Subcutaneous abdominal adipose tissue (tissue), 5 donors: ENCODE measurements around the gene AKAP13.

Experiments used
- H3K27ac ChIP-seq: one replicate; pipeline ENCODE4 v1.7.0; 2013; ENCODE audit warnings: low read depth, mild to moderate bottlenecking, inconsistent platforms, low read length, moderate library complexity
- H3K27me3 ChIP-seq, 5 donors: one replicate each; pipeline ENCODE4 v1.7.0; 2013; ENCODE audit warnings: low read length in 5 of 5, inconsistent platforms in 1 of 5; ENCODE audit not compliant: control insufficient read depth in 5 of 5, insufficient read depth in 4 of 5
- H3K36me3 ChIP-seq, 5 donors: one replicate each; pipeline ENCODE4 v1.7.0; 2013; ENCODE audit warnings: low read length in 5 of 5; ENCODE audit not compliant: control insufficient read depth in 5 of 5, insufficient read depth in 5 of 5
- H3K4me1 ChIP-seq, 5 donors: one replicate each; pipeline ENCODE4 v1.7.0; 2013; ENCODE audit warnings: low read length in 5 of 5, mild to moderate bottlenecking in 3 of 5, moderate library complexity in 1 of 5; ENCODE audit not compliant: control insufficient read depth in 5 of 5, insufficient read depth in 5 of 5
- H3K4me3 ChIP-seq, 5 donors: one replicate each; pipeline ENCODE4 v1.7.0; 2013; ENCODE audit warnings: low read length in 5 of 5, low read depth in 1 of 5
- H3K9ac ChIP-seq, 5 donors: one replicate each; pipeline ENCODE4 v1.7.0; 2013; ENCODE audit warnings: low read length in 5 of 5, mild to moderate bottlenecking in 4 of 5, moderate library complexity in 3 of 5
- H3K9me3 ChIP-seq, 5 donors: one replicate each; pipeline ENCODE4 v1.7.0; 2013; ENCODE audit warnings: low read length in 5 of 5; ENCODE audit not compliant: control insufficient read depth in 5 of 5
- donor health status: healthy.
- donor health status: healthy.
- donor health status: healthy.
- donor health status: healthy.
- donor health status: healthy.

Gene AKAP13

DNA sequence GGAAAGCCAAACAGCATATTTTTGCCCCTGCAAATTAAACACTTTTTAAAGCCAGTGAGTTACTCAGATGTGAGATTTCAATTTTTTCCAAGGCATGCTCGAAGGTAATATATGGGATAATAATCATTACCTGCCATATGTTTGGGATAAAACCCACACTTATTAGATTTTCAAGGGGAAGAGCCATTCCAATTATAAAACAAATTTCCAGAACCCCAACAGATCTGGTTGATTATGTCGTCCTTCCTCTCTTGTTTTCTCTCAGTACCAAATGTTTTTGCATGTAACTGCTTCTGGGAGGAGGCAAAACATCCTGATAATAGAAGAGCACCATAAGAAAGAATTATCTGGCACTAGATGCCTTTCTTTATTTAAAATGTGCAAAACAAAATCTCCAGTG lies 115.1 kb downstream of the AKAP13 start:
- no peaks in the 10 kb centered on the region for H3K9me3 ChIP-seq
- no peaks in the 10 kb centered on the region for H3K36me3 ChIP-seq
- H3K4me1 ChIP-seq = peaks cover 4 to 15% (median 10%) of the 10 kb centered on the region in 5 donors
- H3K27ac ChIP-seq = no peak overlapping the region
- no peak overlapping the region for H3K4me3 ChIP-seq
- no peak overlapping the region for H3K9ac ChIP-seq
- H3K27me3 ChIP-seq = no peaks in the 10 kb centered on the region

DNA sequence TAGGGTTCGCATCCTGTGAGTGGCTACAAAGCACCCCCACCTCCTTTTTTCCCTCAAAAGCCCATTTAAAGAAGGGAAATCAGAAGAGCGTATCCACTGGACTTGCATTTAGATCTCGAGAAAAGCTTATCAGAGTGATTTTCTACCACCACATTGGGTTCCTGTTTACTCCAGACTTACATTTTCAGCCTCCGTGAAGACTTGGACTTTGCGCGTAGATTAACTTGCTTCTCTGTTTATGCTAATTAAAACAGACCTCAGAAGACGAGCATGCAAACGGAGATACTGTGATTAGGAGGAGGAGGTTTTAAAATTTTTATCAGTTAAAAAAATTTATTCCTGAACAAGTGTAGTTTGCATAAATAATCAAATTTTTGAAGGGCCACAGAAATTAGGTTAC lies 115.7 kb downstream of the AKAP13 start:
- no peaks in the 10 kb centered on the region for H3K36me3 ChIP-seq
- no peaks in the 10 kb centered on the region for H3K9me3 ChIP-seq
- H3K27me3 ChIP-seq = no peaks in the 10 kb centered on the region
- peaks cover 4 to 15% (median 10%) of the 10 kb centered on the region in 5 donors for H3K4me1 ChIP-seq
- no peak overlapping the region for H3K4me3 ChIP-seq
- no peak overlapping the region for H3K27ac ChIP-seq
- H3K9ac ChIP-seq = no peak overlapping the region

DNA sequence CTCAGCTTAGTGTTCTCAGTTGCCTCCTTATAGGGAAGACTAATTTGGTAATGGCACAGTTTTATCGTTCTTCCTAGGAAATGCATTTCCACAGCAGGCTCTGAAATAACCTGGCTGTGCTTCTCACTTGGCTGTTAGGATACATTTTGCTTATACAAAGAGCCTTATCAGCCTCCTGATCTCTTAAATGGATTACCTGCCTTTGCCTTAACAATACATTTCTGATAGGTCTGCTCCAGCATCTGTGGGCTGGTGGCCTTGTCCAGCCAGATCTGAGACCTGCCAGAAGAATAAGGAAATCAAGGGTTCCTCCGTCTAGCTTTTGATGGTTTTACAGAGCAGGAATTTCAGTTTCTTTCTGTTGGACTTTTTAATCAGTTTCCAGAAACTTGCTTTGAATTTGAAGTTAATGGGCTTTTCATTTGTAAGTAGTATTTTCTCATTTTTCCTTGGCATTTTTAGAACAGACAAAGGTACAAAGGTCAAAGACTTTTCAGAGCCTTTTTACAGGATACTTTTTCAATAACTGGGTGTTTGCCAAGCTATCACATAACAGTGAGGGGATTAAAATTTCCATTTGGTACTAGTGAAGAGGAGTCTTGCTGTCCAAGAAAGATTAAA lies 116.3 kb downstream of the AKAP13 start:
- H3K27me3 ChIP-seq = no peaks in the 10 kb centered on the region
- H3K9ac ChIP-seq = no peak overlapping the region
- no peaks in the 10 kb centered on the region for H3K36me3 ChIP-seq
- no peaks in the 10 kb centered on the region for H3K9me3 ChIP-seq
- H3K4me3 ChIP-seq = no peak overlapping the region
- H3K4me1 ChIP-seq = peaks cover 4 to 15% (median 10%) of the 10 kb centered on the region in 5 donors
- no peak overlapping the region for H3K27ac ChIP-seq

DNA sequence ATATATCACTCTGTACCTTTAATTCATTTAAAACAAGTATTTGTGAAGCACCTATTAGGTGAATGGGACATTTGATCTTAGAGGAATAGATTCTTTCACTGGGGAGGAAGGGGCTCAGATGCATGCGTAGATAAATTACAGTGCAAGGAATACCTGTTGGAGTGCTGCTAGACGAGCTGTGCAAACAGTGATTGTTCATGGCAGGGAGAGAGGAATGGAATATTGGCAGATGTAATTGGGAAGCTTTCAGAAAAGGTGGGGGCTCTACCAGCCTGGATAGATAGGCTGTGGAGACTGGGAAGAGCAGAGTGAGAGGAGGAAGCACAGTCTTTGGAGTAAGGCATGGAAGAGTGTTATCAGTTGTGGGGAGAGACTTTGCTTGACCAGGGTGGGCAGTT lies 116.8 kb downstream of the AKAP13 start:
- Histone ChIP-seq H3K27ac (no peak overlapping the region), H3K27me3 (no peaks in the 10 kb centered on the region), H3K4me3 (no peak overlapping the region), H3K36me3 (no peaks in the 10 kb centered on the region), H3K4me1 (peaks cover 4 to 15% (median 10%) of the 10 kb centered on the region in 5 donors), H3K9me3 (no peaks in the 10 kb centered on the region), H3K9ac (no peak overlapping the region)

DNA sequence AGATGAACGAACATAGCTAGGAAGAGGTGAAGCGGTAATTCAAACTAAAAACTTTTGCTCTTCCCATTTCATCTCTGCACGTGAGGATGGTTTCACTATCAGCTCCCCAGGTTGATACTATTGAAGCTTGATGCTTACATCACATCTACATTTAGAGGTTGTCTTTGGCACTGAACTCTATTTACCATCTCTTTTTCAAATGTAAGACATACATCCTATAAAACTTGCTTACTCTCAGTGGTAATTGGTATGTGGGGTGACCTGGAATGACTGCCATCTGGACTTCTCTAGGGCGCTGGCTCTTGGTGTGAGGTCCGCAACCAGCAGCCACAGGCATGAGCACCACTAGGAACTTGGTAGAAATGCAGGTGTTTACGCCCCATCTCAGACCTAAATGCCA lies 118.1 kb downstream of the AKAP13 start:
- Histone ChIP-seq H3K9ac (no peak overlapping the region), H3K4me1 (peaks cover 4 to 15% (median 10%) of the 10 kb centered on the region in 5 donors), H3K4me3 (no peak overlapping the region), H3K36me3 (no peaks in the 10 kb centered on the region), H3K27me3 (no peaks in the 10 kb centered on the region), H3K27ac (no peak overlapping the region), H3K9me3 (no peaks in the 10 kb centered on the region)

DNA sequence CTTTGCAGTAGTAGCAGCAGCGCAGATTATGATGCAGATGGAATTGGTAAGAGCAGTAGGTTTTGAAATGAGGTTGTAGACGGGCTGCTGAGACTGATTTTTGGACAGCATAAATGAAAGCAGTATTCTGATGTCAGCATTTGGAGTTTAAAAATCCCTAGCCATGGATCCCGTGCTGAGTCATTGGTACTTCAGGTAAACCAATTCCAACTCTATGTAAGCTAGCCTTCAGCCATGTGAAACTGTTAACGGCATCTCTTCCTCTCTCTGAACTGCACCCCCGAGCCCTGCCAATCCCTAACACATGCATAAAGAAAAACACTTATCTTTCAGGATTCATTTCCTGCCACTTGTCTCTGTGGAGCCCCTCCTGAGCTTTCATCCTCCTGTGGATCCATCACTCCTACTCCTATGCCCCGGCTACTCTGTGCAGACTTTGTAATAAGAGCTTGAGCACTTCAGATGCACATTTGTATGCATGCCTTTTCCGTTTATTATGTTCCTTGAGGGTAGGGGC lies 119.0 kb downstream of the AKAP13 start:
- Histone ChIP-seq H3K4me1 (peaks cover 4 to 15% (median 10%) of the 10 kb centered on the region in 5 donors), H3K27ac (no peak overlapping the region), H3K36me3 (no peaks in the 10 kb centered on the region), H3K9me3 (no peaks in the 10 kb centered on the region), H3K27me3 (no peaks in the 10 kb centered on the region), H3K9ac (no peak overlapping the region), H3K4me3 (no peak overlapping the region)

DNA sequence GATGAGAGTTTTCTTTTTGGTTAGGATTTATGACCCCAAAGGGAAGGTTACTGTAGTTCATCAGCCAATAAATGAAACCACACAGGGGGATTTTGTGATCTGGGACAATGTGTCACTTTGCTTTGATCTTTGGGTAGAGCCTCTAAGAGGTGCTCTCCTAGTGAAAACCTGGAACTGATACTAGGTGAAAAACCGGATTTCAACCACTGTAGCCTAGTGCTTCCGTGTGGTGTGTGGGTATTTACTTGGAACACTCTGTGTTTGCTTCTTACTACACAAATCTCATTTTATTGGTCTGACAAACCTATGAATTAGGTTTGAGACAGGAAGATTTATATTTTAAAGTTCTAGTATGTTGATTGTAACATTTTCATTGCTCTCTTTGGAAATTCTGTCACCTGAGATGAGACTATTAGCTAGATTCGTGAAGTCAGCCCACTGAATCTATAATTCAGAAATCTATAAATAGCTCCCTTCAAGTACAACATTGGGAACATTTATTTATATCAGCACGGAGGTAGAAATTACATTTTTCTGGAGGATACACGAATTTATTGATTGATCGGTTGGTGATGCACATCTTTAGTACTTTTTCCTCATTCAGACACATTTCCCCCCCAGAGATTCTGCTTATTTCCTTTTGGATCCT lies 119.8 kb downstream of the AKAP13 start:
- H3K36me3 ChIP-seq = no peaks in the 10 kb centered on the region
- peak overlapping the region in 1 of 5 donors; percentile 8 for H3K9ac ChIP-seq
- no peaks in the 10 kb centered on the region for H3K27me3 ChIP-seq
- peaks cover 4 to 15% (median 10%) of the 10 kb centered on the region in 5 donors for H3K4me1 ChIP-seq
- H3K4me3 ChIP-seq = no peak overlapping the region
- H3K27ac ChIP-seq = no peak overlapping the region
- H3K9me3 ChIP-seq = no peaks in the 10 kb centered on the region

DNA sequence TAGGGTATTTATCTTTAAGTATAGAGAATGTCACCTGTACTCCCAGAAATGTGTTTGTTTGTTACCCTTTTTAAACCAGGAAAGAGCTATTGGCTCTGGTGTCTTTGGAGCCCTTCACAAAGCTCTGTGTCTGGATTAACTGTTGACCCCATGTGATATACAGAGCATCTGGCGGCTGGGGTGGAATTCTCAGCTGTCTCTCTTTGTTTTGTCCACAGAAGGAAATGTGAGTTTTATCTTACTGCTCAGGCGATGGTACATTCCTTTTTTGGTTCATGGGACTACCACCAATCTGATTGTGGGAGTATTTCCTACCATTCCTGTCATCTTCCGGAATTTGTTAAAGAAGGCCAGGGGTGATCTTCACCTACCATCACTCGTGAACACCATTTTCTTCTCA lies 120.3 kb downstream of the AKAP13 start:
- Histone ChIP-seq H3K27ac (no peak overlapping the region), H3K4me3 (no peak overlapping the region), H3K4me1 (peaks cover 4 to 15% (median 10%) of the 10 kb centered on the region in 5 donors)

DNA sequence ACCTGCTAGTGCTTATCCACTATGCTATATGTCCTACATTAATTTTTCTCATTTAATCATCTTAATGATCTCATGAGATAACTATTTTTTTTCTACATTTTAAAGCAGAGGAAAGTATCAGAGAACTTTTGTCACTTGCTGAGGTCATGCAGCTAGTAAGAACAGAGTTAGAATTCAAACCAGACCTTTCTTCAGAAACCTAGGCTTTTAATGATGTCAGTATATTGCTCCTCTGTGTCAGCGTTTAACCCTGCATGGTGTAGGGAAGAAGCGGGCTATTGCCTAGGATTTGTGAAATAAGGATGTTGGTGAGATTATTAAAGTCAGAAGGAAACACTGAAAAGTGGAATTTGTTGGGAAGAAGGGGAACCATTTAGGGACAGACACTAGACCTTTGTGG lies 121.2 kb downstream of the AKAP13 start:
- H3K9me3 ChIP-seq = no peaks in the 10 kb centered on the region
- no peak overlapping the region for H3K27ac ChIP-seq
- H3K36me3 ChIP-seq = no peaks in the 10 kb centered on the region
- H3K4me3 ChIP-seq = no peak overlapping the region
- H3K4me1 ChIP-seq = peaks cover 4 to 12% (median 8%) of the 10 kb centered on the region in 5 donors
- no peaks in the 10 kb centered on the region for H3K27me3 ChIP-seq
- no peak overlapping the region for H3K9ac ChIP-seq

More for the DNA sequence above, 120.3 kb downstream of the AKAP13 start:
- Histone ChIP-seq H3K9ac (no peak overlapping the region), H3K36me3 (no peaks in the 10 kb centered on the region), H3K9me3 (no peaks in the 10 kb centered on the region), H3K27me3 (no peaks in the 10 kb centered on the region)

DNA sequence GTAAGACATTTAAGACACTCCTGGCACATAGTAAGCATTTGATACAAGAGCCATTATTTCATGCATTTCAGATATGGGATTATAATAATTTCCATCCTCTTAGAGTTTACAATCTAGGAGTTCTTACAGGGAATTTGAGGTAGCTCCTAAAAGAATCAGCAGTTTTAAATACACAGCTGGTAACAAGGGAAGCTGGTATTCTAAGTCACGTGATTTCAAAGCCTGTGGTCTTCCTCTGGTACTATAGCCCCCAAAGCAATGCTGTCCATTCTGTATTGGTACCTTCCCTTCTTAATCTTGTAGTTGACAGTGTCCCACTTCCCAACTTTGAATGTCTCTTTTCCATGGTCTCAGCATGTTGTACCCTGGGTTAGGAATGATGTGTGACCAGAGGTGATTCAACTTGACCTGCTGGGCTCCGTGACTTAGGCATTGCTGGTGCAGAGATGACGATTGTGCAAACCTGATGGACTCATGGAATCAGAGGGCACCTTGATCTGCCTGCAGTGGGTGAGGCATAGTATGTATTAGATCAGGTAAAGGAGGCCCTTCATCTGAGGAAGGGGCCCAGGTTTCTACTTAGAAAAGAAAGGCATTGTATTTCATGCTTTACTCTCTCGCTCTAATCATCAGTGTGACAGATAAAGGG lies 122.9 kb downstream of the AKAP13 start:
- Histone ChIP-seq H3K27me3 (no peaks in the 10 kb centered on the region), H3K27ac (no peak overlapping the region)

More for the DNA sequence above, 122.9 kb downstream of the AKAP13 start:
- H3K9me3 ChIP-seq = no peaks in the 10 kb centered on the region
- no peak overlapping the region for H3K9ac ChIP-seq
- peaks cover 3 to 12% (median 8%) of the 10 kb centered on the region in 5 donors for H3K4me1 ChIP-seq
- H3K4me3 ChIP-seq = no peak overlapping the region
- no peaks in the 10 kb centered on the region for H3K36me3 ChIP-seq
